Common myeloid progenitor, CD34-positive (primary cell): Measurements from ENCODE around the gene RAI1.

Experiments used
- CTCF ChIA-PET: fragments of 350-600 bp; sonication (Branson Sonifier 250); formaldehyde crosslinking; loops from one replicate; lab custom pipeline; 2021; ENCODE audit warnings: antibody characterized with exemption; lab: Charles Lee
- POLR2A ChIA-PET: fragments of 350-600 bp; sonication (Branson Sonifier 250); formaldehyde crosslinking; loops from one replicate; lab custom pipeline; 2021; ENCODE audit warnings: antibody characterized with exemption; lab: Charles Lee
- DNase-seq, 3 donors: peaks; one replicate each; pipeline versions ENCODE4 v3.0.0 to v3.0.0-alpha.2; 2013
- H3K27ac ChIP-seq, 2 experiments: 1 replicate in 1 of 2; 2 replicates in 1 of 2; pipeline ENCODE4 v1.7.0; 2013; ENCODE audit warnings: inconsistent platforms in 2 of 2, low read length in 2 of 2, mild to moderate bottlenecking in 2 of 2, low read depth in 1 of 2, moderate library complexity in 1 of 2; ENCODE audit not compliant: severe bottlenecking in 2 of 2, insufficient read depth in 1 of 2, poor library complexity in 1 of 2
- H3K27me3 ChIP-seq, 5 experiments: replicated peaks in 2 of 5; 1 replicate in 3 of 5; 2 replicates in 2 of 5; pipeline versions ENCODE4 v1.6.1 to v1.7.0; 2013; ENCODE audit warnings: low read length in 4 of 5, mild to moderate bottlenecking in 2 of 5, moderate library complexity in 2 of 5, inconsistent platforms in 1 of 5; ENCODE audit not compliant: insufficient read depth in 5 of 5, control insufficient read depth in 4 of 5
- H3K36me3 ChIP-seq, 4 experiments: 1 replicate in 2 of 4; 2 replicates in 2 of 4; pipeline versions ENCODE4 v1.6.1 to v1.7.0; 2013; ENCODE audit warnings: low read length in 3 of 4, control low read depth in 1 of 4, mild to moderate bottlenecking in 1 of 4; ENCODE audit not compliant: control insufficient read depth in 4 of 4, insufficient read depth in 4 of 4
- H3K4me1 ChIP-seq, 4 experiments: 1 replicate in 3 of 4; 2 replicates in 1 of 4; pipeline versions ENCODE4 v1.6.1 to v1.7.1; 2013; ENCODE audit warnings: low read length in 3 of 4, mild to moderate bottlenecking in 3 of 4, control low read depth in 1 of 4, inconsistent platforms in 1 of 4, moderate library complexity in 1 of 4; ENCODE audit not compliant: control insufficient read depth in 4 of 4, insufficient read depth in 4 of 4; ENCODE audit errors: control extremely low read depth in 1 of 4
- H3K4me3 ChIP-seq, 7 experiments: 1 replicate in 4 of 7; 2 replicates in 3 of 7; pipeline versions ENCODE4 v1.5.1 to v1.7.0; 2013; ENCODE audit warnings: mild to moderate bottlenecking in 7 of 7, low read length in 6 of 7, moderate library complexity in 6 of 7, inconsistent platforms in 2 of 7, low read depth in 2 of 7, control low read depth in 1 of 7; ENCODE audit not compliant: insufficient read depth in 4 of 7, control insufficient read depth in 1 of 7; ENCODE audit errors: extremely low read depth in 1 of 7
- H3K9me3 ChIP-seq, 5 experiments: 1 replicate in 4 of 5; 2 replicates in 1 of 5; pipeline versions ENCODE4 v1.6.1 to v1.7.1; 2013; ENCODE audit warnings: low read length in 4 of 5, mild to moderate bottlenecking in 2 of 5, inconsistent platforms in 1 of 5, low read depth in 1 of 5, moderate library complexity in 1 of 5; ENCODE audit not compliant: control insufficient read depth in 4 of 5, insufficient read depth in 2 of 5; ENCODE audit errors: control extremely low read depth in 1 of 5
- WGBS: methylation state at CpG from one replicate; pipeline ENCODE4 v1.1.5; 2013; ENCODE audit not compliant: insufficient coverage; 5-methylcytosine and 5-hydroxymethylcytosine counted together

Gene RAI1

DNA sequence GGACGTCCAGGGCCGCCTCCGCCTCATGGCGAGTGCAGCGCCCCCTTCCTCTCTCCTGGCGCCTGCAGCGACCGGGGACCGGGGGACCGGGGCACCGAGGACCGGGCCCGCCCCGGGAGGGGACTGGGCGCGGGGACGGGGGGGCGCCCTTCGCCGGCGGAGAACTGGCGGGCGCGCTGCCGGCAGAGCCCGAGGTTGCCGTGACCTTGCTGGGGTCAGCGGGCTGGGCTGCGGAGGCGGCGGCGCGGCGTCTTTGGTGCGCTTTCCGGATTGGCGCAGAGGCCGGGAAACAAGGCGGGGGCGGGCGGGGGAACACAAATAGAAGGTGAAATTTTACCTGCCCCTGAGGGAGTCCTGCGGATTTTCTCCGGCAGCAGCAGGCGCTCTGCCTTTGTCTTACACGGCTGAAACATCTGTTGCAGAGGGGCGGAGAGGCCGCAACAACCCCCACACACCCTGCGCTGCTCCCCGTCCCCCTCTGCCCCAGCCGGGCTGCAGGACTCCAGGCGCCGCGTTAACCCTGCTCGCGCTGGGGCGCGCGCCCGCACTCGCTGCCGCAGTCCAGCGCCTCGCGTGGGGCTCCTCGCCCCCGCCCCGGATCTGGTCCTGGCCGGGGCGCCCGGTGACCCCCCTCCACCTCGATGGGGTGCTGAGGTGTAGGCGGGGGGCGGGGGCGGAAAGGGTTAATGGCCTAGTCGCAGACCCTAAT lies 102.0 kb downstream of the RAI1 start:
- WGBS: under 1% methylated on average over 32 of the region's 75 CpGs
- peak overlapping the region; percentile 31 to 78 (median 67) for H3K4me3 ChIP-seq
- no peak overlapping the region for H3K27ac ChIP-seq
- H3K9me3 ChIP-seq: no peaks in the 10 kb centered on the region
- no peaks in the 10 kb centered on the region for H3K27me3 ChIP-seq
- POLR2A ChIA-PET: interaction anchor here (0.8 kb wide), 1 partner anchor 9 kb away, joined by 4 read pairs; no protein-coding TSS in a partner anchor
- peak in 2 of 3 donors; percentile 41 to 60 for DNase-seq
- CTCF ChIA-PET: interaction anchor here (0.9 to 1.5 kb wide), 3 partner anchors 9 to 90 kb away, joined by 3 to 7 read pairs (median 3); no protein-coding TSS in a partner anchor
- peaks cover 0 to 71% (median 53%) of the 10 kb centered on the region in 4 experiments for H3K4me1 ChIP-seq
- H3K36me3 ChIP-seq: peaks cover 0 to 10% (median under 1%) of the 10 kb centered on the region in 4 experiments

DNA sequence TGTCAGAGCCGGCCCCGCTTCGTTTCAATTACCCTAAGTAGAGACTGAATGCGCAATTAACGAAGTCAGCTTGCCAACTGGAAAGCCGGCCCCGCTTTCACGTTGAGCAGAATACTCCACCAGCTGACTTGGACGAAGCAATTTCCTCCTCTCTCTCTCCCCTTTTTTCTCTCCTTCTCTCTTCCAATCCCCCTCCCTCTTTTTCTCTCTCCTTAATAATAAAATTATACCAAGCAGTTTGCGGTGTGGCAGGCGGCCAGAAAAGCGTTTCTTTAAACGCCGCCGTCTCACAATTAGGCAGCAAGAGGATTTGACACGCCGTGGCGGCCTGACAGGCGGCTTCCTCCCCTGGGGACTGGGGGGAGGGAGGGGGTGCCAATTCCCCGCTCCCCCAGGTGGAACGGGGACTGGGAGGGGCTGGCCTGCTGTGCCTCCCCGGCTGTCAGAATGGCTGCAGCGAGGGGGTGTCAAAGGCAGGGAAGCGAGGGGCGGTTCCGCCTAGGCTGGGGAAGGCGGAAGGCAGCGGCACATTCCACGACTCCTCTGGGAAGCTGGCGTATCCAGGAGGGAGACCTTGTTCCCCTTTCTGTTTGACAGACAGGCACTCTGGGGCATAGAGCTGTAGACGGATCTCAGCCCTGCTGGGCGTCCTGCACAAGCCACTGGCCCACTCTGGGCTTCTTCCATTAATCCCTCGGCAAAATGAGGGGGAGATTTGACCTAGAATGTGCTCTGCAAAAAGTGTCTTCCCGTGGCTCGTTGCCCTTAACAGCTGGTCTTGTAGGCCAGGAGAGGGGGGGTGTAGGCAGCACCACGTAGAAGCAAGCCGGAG lies 102.8 kb downstream of the RAI1 start:
- H3K36me3 ChIP-seq: peaks cover 0 to 10% (median 0%) of the 10 kb centered on the region in 4 experiments
- WGBS: 9% methylated on average over 31 of the region's 37 CpGs
- H3K9me3 ChIP-seq: no peaks in the 10 kb centered on the region
- DNase-seq: peak; percentile 36 to 74 (median 69)
- CTCF ChIA-PET: interaction anchor here (0.6 to 1.6 kb wide), 10 partner anchors 10 to 93 kb away, joined by 3 to 7 read pairs (median 3); no protein-coding TSS in a partner anchor
- no peaks in the 10 kb centered on the region for H3K27me3 ChIP-seq
- no peak overlapping the region for H3K27ac ChIP-seq
- POLR2A ChIA-PET: interaction anchor here (0.8 kb wide), 1 partner anchor 8 kb away, joined by 4 read pairs; no protein-coding TSS in a partner anchor
- peaks cover 0 to 69% (median 53%) of the 10 kb centered on the region in 4 experiments for H3K4me1 ChIP-seq
- peak overlapping the region; percentile 31 to 78 (median 67) for H3K4me3 ChIP-seq

- ChIA-PET POLR2A (no interaction called here), CTCF (interaction anchor here (0.6 to 1.6 kb wide), 13 partner anchors 9 to 103 kb away, joined by 3 to 7 read pairs (median 3); no protein-coding TSS in a partner anchor)
- peak in 2 of 3 donors; percentile 48 to 54 for DNase-seq
- Histone ChIP-seq H3K4me3 (peak overlapping the region in 3 of 7 experiments; percentile 63 to 78 (median 73)), H3K27me3 (no peaks in the 10 kb centered on the region), H3K9me3 (no peaks in the 10 kb centered on the region), H3K27ac (no peak overlapping the region), H3K36me3 (peaks cover 0 to 10% (median 0%) of the 10 kb centered on the region in 4 experiments), H3K4me1 (peaks cover 0 to 67% (median 54%) of the 10 kb centered on the region in 4 experiments)
- WGBS: 82% methylated on average over 5 of the region's 7 CpGs
Measured at GRCh38 chr17:17784657-17785267, 103.5 kb downstream of the RAI1 start.

DNA sequence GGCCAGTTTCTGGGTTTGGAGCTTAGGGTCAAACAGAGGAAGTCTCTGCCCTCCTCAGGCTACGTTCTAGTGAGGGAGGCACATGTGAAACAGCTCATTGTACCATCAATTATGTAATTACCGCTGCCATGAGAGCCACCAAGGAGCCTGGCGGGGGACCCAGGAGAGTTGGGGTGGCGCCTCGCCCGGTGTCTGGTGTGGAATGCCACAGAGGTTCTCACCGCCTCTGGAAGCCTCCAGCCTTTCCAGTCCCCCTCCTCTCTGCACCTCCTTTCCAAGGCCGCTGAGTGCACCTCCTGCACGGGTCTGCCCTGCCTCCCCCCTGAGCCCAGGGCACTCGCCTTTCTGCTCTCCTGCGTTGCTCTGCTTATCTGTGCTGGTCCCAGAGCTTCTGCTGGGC lies 104.1 kb downstream of the RAI1 start:
- Histone ChIP-seq H3K36me3 (peaks cover 0 to 10% (median 0%) of the 10 kb centered on the region in 4 experiments), H3K4me1 (peaks cover 0 to 66% (median 54%) of the 10 kb centered on the region in 4 experiments), H3K27ac (no peak overlapping the region), H3K4me3 (no peak overlapping the region), H3K27me3 (no peaks in the 10 kb centered on the region), H3K9me3 (no peaks in the 10 kb centered on the region)
- no peak for DNase-seq
- ChIA-PET POLR2A (interaction anchor here (0.7 kb wide), 2 partner anchors 21 to 68 kb away, joined by 3 read pairs; no protein-coding TSS in a partner anchor), CTCF (interaction anchor here (0.6 to 2.5 kb wide), 7 partner anchors 9 to 103 kb away, joined by 3 to 5 read pairs (median 4); no protein-coding TSS in a partner anchor)
- WGBS: 92% methylated on average over 11 of the region's 11 CpGs

- peaks cover 0 to 10% (median 0%) of the 10 kb centered on the region in 4 experiments for H3K36me3 ChIP-seq
- DNase-seq: no peak
- H3K4me1 ChIP-seq: peaks cover 0 to 66% (median 50%) of the 10 kb centered on the region in 4 experiments
- H3K4me3 ChIP-seq: no peak overlapping the region
- H3K27me3 ChIP-seq: no peaks in the 10 kb centered on the region
- no peak overlapping the region for H3K27ac ChIP-seq
- H3K9me3 ChIP-seq: no peaks in the 10 kb centered on the region
- POLR2A ChIA-PET: no interaction called here
- 100% methylated on average over 1 of the region's 2 CpGs for WGBS
- CTCF ChIA-PET: interaction anchor here (0.9 to 2.5 kb wide), 5 partner anchors 11 to 75 kb away, joined by 3 to 10 read pairs (median 4); no protein-coding TSS in a partner anchor
Measured at GRCh38 chr17:17786998-17787397, 105.7 kb downstream of the RAI1 start.

- no peak overlapping the region for H3K27ac ChIP-seq
- no peaks in the 10 kb centered on the region for H3K27me3 ChIP-seq
- ChIA-PET CTCF (interaction anchor here (0.6 to 2.5 kb wide), 4 partner anchors 11 to 100 kb away, joined by 3 to 10 read pairs (median 4); no protein-coding TSS in a partner anchor), POLR2A (no interaction called here)
- 96% methylated on average over 6 of the region's 7 CpGs for WGBS
- no peaks in the 10 kb centered on the region for H3K9me3 ChIP-seq
- H3K36me3 ChIP-seq: peaks cover 0 to 10% (median 0%) of the 10 kb centered on the region in 4 experiments
- DNase-seq: no peak
- peaks cover 0 to 68% (median 51%) of the 10 kb centered on the region in 4 experiments for H3K4me1 ChIP-seq
- no peak overlapping the region for H3K4me3 ChIP-seq
Measured at GRCh38 chr17:17787568-17787967, 106.3 kb downstream of the RAI1 start.
